Activated naive CD4-positive, alpha-beta T cell treated with anti-CD3 and anti-CD28 coated beads for 36 hours (primary cell): ENCODE data around the gene ARHGAP9. TPM values are rescaled to one million over a fixed set of nuclear protein-coding genes. Genes with fewer than 3 reads are reported as not detected.

Source experiments
- CTCF ChIA-PET: fragments of 350-600 bp; sonication (Branson Sonifier 250); formaldehyde crosslinking; loops from one replicate; lab custom pipeline; 2021; ENCODE audit warnings: antibody characterized with exemption; lab: Charles Lee
- DNase-seq: peaks from one replicate; pipeline ENCODE4 v3.0.0-alpha.2; 2020
- H3K27ac Mint-ChIP-seq: one replicate; pipeline ENCODE4 v1.8.0; 2021; ENCODE audit warnings: mild to moderate bottlenecking, mixed read lengths
- H3K27me3 Mint-ChIP-seq: one replicate; pipeline ENCODE4 v1.8.0; 2021; ENCODE audit warnings: low read depth, mixed read lengths
- H3K36me3 Mint-ChIP-seq: one replicate; pipeline ENCODE4 v1.8.0; 2021; ENCODE audit warnings: low read depth, mixed read lengths
- H3K4me1 Mint-ChIP-seq: one replicate; pipeline ENCODE4 v1.8.0; 2021; ENCODE audit warnings: low read depth, mixed read lengths
- H3K4me3 Mint-ChIP-seq: one replicate; pipeline ENCODE4 v1.8.0; 2021; ENCODE audit warnings: mild to moderate bottlenecking, moderate library complexity, mixed read lengths
- H3K9me3 Mint-ChIP-seq: one replicate; pipeline ENCODE4 v1.8.0; 2021; ENCODE audit warnings: mixed read lengths
- intact Hi-C: fragments of 100-400 bp; cut with micrococcal nuclease; formaldehyde crosslinking; loops from one replicate; pipeline ENCODE4 v1.15.1; 2023
- total RNA-seq, 2 experiments: library from RNA; stranded (reverse); gene quantifications; one replicate each; pipeline ENCODE4 v1.2.3, GENCODE V29; 2021

The ARHGAP9 gene
- 10 to 100 TPM; 95.9 to 97.9 TPM for total RNA-seq

- intact Hi-C loops: loop anchor here (1.0 to 5.0 kb wide), 6 partner anchors 68 to 842 kb away; partner anchors contain the start of genes DCTN2, NAB2 and TSPAN31
- Mint-ChIP-seq H3K36me3 (peaks cover 48% of the 10 kb centered on the region), H3K27me3 (no peaks in the 10 kb centered on the region), H3K4me1 (peaks cover 59% of the 10 kb centered on the region), H3K27ac (peak within 1 kb of the TSS; percentile 99), H3K4me3 (peak within 1 kb of the TSS; percentile 84), H3K9me3 (no peaks in the 10 kb centered on the region)
- CTCF ChIA-PET: interaction anchor here (0.9 to 10.2 kb wide), 4 partner anchors 11 to 250 kb away, joined by 3 to 207 read pairs (median 4); partner anchors contain the start of genes GLI1 and SHMT2
- peak; percentile 74 for DNase-seq
Measured at GRCh38 chr12:57479376-57480115, at the start of gene ARHGAP9. Gene ARHGAP9, minus strand, starts transcription at chr12:57479866. Its CDS starts 460 bp downstream, at chr12:57479406.

- H3K36me3 Mint-ChIP-seq: peaks cover 25% of the 10 kb centered on the region
- H3K4me3 Mint-ChIP-seq: no peak overlapping the region
- no peaks in the 10 kb centered on the region for H3K27me3 Mint-ChIP-seq
- H3K27ac Mint-ChIP-seq: no peak overlapping the region
- peaks cover 17% of the 10 kb centered on the region for H3K4me1 Mint-ChIP-seq
- intact Hi-C loops: loop anchor here (10.0 kb wide), 1 partner anchor 1194 kb away; the partner anchor contains the start of genes IL23A and PAN2
- CTCF ChIA-PET: interaction anchor here (1.0 kb wide), 1 partner anchor 15 kb away, joined by 3 read pairs; no protein-coding TSS in a partner anchor
- DNase-seq: no peak
- no peaks in the 10 kb centered on the region for H3K9me3 Mint-ChIP-seq
Measured at GRCh38 chr12:57528831-57529555, 49.3 kb upstream of the ARHGAP9 start.

GRCh38 chr12:57528176-57528575 lies 48.5 kb upstream of the ARHGAP9 start:
- Mint-ChIP-seq H3K36me3 (peaks cover 20% of the 10 kb centered on the region), H3K9me3 (no peaks in the 10 kb centered on the region), H3K27ac (no peak overlapping the region), H3K4me3 (no peak overlapping the region), H3K27me3 (no peaks in the 10 kb centered on the region), H3K4me1 (peaks cover 25% of the 10 kb centered on the region)
- DNase-seq: no peak
- CTCF ChIA-PET: interaction anchor here (1.0 kb wide), 1 partner anchor 15 kb away, joined by 3 read pairs; no protein-coding TSS in a partner anchor
- intact Hi-C loops: loop anchor here (10.0 kb wide), 1 partner anchor 1193 kb away; the partner anchor contains the start of genes IL23A and PAN2

GRCh38 chr12:57527184-57527583 lies 47.5 kb upstream of the ARHGAP9 start:
- Mint-ChIP-seq H3K36me3 (peaks cover 15% of the 10 kb centered on the region), H3K27ac (peak overlapping the region; percentile 61), H3K27me3 (no peaks in the 10 kb centered on the region), H3K9me3 (no peaks in the 10 kb centered on the region), H3K4me1 (peaks cover 27% of the 10 kb centered on the region), H3K4me3 (no peak overlapping the region)
- CTCF ChIA-PET: interaction anchor here (1.3 kb wide), 1 partner anchor 69 kb away, joined by 5 read pairs; no protein-coding TSS in a partner anchor
- no peak for DNase-seq
- intact Hi-C loops: loop anchor here (10.0 kb wide), 1 partner anchor 1192 kb away; the partner anchor contains the start of genes IL23A and PAN2

- H3K36me3 Mint-ChIP-seq: peaks cover 12% of the 10 kb centered on the region
Measured at GRCh38 chr12:57526477-57527126, 46.9 kb upstream of the ARHGAP9 start.

GRCh38 chr12:57525615-57526383 lies 46.1 kb upstream of the ARHGAP9 start:
- no peak overlapping the region for H3K4me3 Mint-ChIP-seq
- H3K27me3 Mint-ChIP-seq: no peaks in the 10 kb centered on the region
- H3K9me3 Mint-ChIP-seq: no peaks in the 10 kb centered on the region
- H3K27ac Mint-ChIP-seq: no peak overlapping the region
- CTCF ChIA-PET: interaction anchor here (1.3 kb wide), 1 partner anchor 68 kb away, joined by 5 read pairs; no protein-coding TSS in a partner anchor
- H3K4me1 Mint-ChIP-seq: peaks cover 40% of the 10 kb centered on the region
- intact Hi-C loops: loop anchor here (10.0 kb wide), 1 partner anchor 1191 kb away; the partner anchor contains the start of genes IL23A and PAN2
- H3K36me3 Mint-ChIP-seq: peaks cover 12% of the 10 kb centered on the region
- DNase-seq: no peak

More at GRCh38 chr12:57526477-57527126, 46.9 kb upstream of the ARHGAP9 start:
- no peak for DNase-seq
- Mint-ChIP-seq H3K27ac (peak overlapping the region; percentile 61), H3K4me1 (peaks cover 33% of the 10 kb centered on the region), H3K4me3 (no peak overlapping the region), H3K27me3 (no peaks in the 10 kb centered on the region), H3K9me3 (no peaks in the 10 kb centered on the region)
- intact Hi-C loops: loop anchor here (10.0 kb wide), 1 partner anchor 1192 kb away; the partner anchor contains the start of genes IL23A and PAN2
- CTCF ChIA-PET: interaction anchor here (1.3 kb wide), 1 partner anchor 68 kb away, joined by 5 read pairs; no protein-coding TSS in a partner anchor

- no peak overlapping the region for H3K27ac Mint-ChIP-seq
- peaks cover 40% of the 10 kb centered on the region for H3K4me1 Mint-ChIP-seq
- CTCF ChIA-PET: interaction anchor here (0.6 to 2.1 kb wide), 8 partner anchors 9 to 168 kb away, joined by 3 to 12 read pairs (median 5); partner anchors contain the start of genes GLI1 and INHBE
- intact Hi-C loops: loop anchor here (5.0 to 10.0 kb wide), 5 partner anchors 412 to 1190 kb away; partner anchors contain the start of genes IL23A, PAN2, PTGES3 and STAT6
- H3K36me3 Mint-ChIP-seq: peaks cover 15% of the 10 kb centered on the region
- H3K27me3 Mint-ChIP-seq: no peaks in the 10 kb centered on the region
- H3K9me3 Mint-ChIP-seq: no peaks in the 10 kb centered on the region
- no peak for DNase-seq
- no peak overlapping the region for H3K4me3 Mint-ChIP-seq
Measured at GRCh38 chr12:57524814-57525614, 45.3 kb upstream of the ARHGAP9 start.

- intact Hi-C loops: loop anchor here (1.0 to 10.0 kb wide), 7 partner anchors 97 to 1189 kb away; partner anchors contain the start of genes CTDSP2, IL23A, PAN2 and PTGES3
- H3K27me3 Mint-ChIP-seq: no peaks in the 10 kb centered on the region
- peak overlapping the region; percentile 85 for H3K27ac Mint-ChIP-seq
- peak overlapping the region; percentile 90 for H3K4me3 Mint-ChIP-seq
- peak; percentile 53 for DNase-seq
- H3K9me3 Mint-ChIP-seq: no peaks in the 10 kb centered on the region
- CTCF ChIA-PET: interaction anchor here (0.9 to 2.1 kb wide), 7 partner anchors 10 to 169 kb away, joined by 3 to 12 read pairs (median 6); partner anchors contain the start of genes GLI1 and INHBE
- peaks cover 18% of the 10 kb centered on the region for H3K36me3 Mint-ChIP-seq
- H3K4me1 Mint-ChIP-seq: peaks cover 45% of the 10 kb centered on the region
Measured at GRCh38 chr12:57523706-57524614, 44.3 kb upstream of the ARHGAP9 start.

- no peaks in the 10 kb centered on the region for H3K27me3 Mint-ChIP-seq
- CTCF ChIA-PET: interaction anchor here (1.5 to 2.1 kb wide), 4 partner anchors 23 to 97 kb away, joined by 3 to 12 read pairs (median 6); partner anchors contain the start of genes GLI1 and INHBE
- no peaks in the 10 kb centered on the region for H3K9me3 Mint-ChIP-seq
- H3K4me1 Mint-ChIP-seq: peaks cover 54% of the 10 kb centered on the region
- DNase-seq: peak; percentile 60
- H3K36me3 Mint-ChIP-seq: peaks cover 25% of the 10 kb centered on the region
- H3K27ac Mint-ChIP-seq: peak overlapping the region; percentile 85
- peak overlapping the region; percentile 90 for H3K4me3 Mint-ChIP-seq
- intact Hi-C loops: loop anchor here (1.0 to 10.0 kb wide), 14 partner anchors 24 to 1188 kb away; partner anchors contain the start of genes CDK4, CTDSP2, DCTN2 and EEF1AKMT3
Measured at GRCh38 chr12:57522887-57523705, 43.4 kb upstream of the ARHGAP9 start.
